Lung (tissue), 12 donors: ENCODE measurements around the gene ADAM33. TPM values are rescaled to one million over a fixed set of nuclear protein-coding genes. Genes with fewer than 3 reads are reported as not detected.

Source experiments
- ATAC-seq: fragments of 200-7000 bp; cut with Tn5 transposase; one replicate; pipeline ENCODE4 v1.9.1; 2020; ENCODE audit warnings: moderate number of reproducible peaks; ENCODE audit not compliant: insufficient read depth, low FRiP score
- DNase-seq, 3 donors: peaks; one replicate each; pipeline ENCODE4 v3.0.0-alpha.2; 2013 to 2017
- H3K27ac ChIP-seq, 2 donors: one replicate each; pipeline ENCODE4 v1.5.1; 2013; ENCODE audit warnings: mild to moderate bottlenecking in 2 of 2, moderate library complexity in 2 of 2, control low read depth in 1 of 2, inconsistent platforms in 1 of 2, low read depth in 1 of 2, low read length in 1 of 2
- H3K27me3 ChIP-seq, 3 donors: one replicate each; pipeline ENCODE4 v1.5.1; 2013; ENCODE audit warnings: low read length in 2 of 3; ENCODE audit not compliant: control insufficient read depth in 3 of 3, insufficient read depth in 3 of 3
- H3K36me3 ChIP-seq, 4 donors: one replicate each; pipeline ENCODE4 v1.5.1; 2013; ENCODE audit warnings: low read length in 4 of 4, mild to moderate bottlenecking in 1 of 4, moderate library complexity in 1 of 4; ENCODE audit not compliant: control insufficient read depth in 4 of 4, insufficient read depth in 4 of 4
- H3K4me1 ChIP-seq, 5 donors: one replicate each; pipeline ENCODE4 v1.5.1; 2013; ENCODE audit warnings: low read length in 5 of 5, mild to moderate bottlenecking in 2 of 5, moderate library complexity in 1 of 5; ENCODE audit not compliant: control insufficient read depth in 5 of 5, insufficient read depth in 5 of 5
- H3K4me3 ChIP-seq: one replicate; pipeline ENCODE4 v1.5.1; 2013; ENCODE audit warnings: mild to moderate bottlenecking, control low read depth, moderate library complexity
- H3K9ac ChIP-seq, 2 donors: one replicate each; pipeline ENCODE4 v1.5.1; 2013; ENCODE audit warnings: low read length in 2 of 2, control low read depth in 1 of 2; ENCODE audit not compliant: insufficient read depth in 1 of 2
- H3K9me3 ChIP-seq, 4 donors: one replicate each; pipeline ENCODE4 v1.5.1; 2013; ENCODE audit warnings: low read length in 3 of 4, mild to moderate bottlenecking in 1 of 4, moderate library complexity in 1 of 4; ENCODE audit not compliant: control insufficient read depth in 4 of 4, insufficient read depth in 3 of 4
- WGBS, 2 donors: extraction: QIAGEN DNeasy Blood & Tissue Kit; methylation state at CpG; one replicate each; pipeline ENCODE4 v1.1.7; 2013; 5-methylcytosine and 5-hydroxymethylcytosine counted together
- polyA plus RNA-seq, 2 donors: library from polyadenylated mRNA; stranded (reverse); fragments of 200-250 nt; gene quantifications; one replicate each; pipeline ENCODE4 v1.2.1, GENCODE V29; 2013
- total RNA-seq, 2 donors: library from RNA; depleted of rRNA in 1 of 2; stranded (reverse); fragments of >200 nt in 1 of 2; gene quantifications; one replicate each; pipeline ENCODE4 v1.2.1, GENCODE V29; 2014 to 2021
- TF ChIP-seq, protein P1 (sequence below): IDR thresholded peaks from 2 replicates; pipeline ENCODE4 v1.5.1; 2012; ENCODE audit warnings: mild to moderate bottlenecking; ENCODE audit errors: control extremely low read depth, extremely low read depth
- donor health status: control.
- donor health status: control.
- donor health status: Bipolar disorder and iron deficiency.
- donor health status: healthy.
- donor health status: DM: yes; HTN: yes; CAD: no.

Gene ADAM33
- total and polyA plus RNA-seq, 4 donors = 3.2 to 16.4 (median 8.1) TPM

DNA sequence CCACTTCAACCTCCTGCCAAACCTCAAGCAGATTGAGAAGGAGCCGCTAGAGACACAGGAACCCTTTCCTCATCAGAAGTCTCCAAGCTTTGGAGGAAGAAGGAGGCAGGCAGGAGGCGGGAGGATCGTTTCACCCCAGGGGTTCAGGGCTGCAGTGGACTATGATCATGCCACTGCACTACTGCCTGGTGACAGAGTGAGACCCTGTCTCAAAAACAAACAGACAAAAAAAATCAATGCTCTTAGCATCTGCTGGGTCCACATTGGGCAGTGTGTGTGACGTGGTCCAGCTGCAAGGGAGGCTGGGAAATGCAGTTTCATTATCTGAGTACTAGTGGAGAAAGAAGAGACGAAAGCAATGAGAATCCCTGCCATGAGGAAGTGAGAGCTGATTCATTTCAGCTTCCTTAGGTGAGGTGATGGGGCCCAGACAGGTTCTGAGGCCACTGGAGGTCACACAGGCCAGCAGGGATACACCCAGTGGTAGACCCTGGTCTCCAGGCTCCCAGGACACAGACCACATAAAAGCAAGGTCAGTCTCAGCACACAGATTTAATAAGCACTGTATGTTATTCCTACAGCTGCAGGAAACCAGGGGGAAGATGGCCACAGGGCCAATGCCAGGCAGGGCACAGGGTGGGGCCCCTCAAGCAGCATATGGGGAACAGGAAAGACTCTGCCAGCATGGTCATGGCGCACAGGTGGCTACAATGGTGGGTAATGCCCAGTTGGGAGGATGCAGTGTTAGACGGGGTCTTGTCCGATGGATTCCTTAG lies 22.9 kb downstream of the ADAM33 start:
- DNase-seq = peak in 1 of 3 donors; percentile 27
- Histone ChIP-seq H3K9me3 (peaks cover 0 to 15% (median 0%) of the 10 kb centered on the region in 4 donors), H3K27ac (no peak overlapping the region), H3K27me3 (peaks cover 16 to 44% (median 31%) of the 10 kb centered on the region in 3 donors), H3K9ac (no peak overlapping the region), H3K36me3 (peaks cover 0 to 3% (median 0%) of the 10 kb centered on the region in 4 donors), H3K4me1 (peaks cover 0 to 3% (median 0%) of the 10 kb centered on the region in 5 donors), H3K4me3 (no peak overlapping the region)
- TF ChIP-seq, protein P1, sequence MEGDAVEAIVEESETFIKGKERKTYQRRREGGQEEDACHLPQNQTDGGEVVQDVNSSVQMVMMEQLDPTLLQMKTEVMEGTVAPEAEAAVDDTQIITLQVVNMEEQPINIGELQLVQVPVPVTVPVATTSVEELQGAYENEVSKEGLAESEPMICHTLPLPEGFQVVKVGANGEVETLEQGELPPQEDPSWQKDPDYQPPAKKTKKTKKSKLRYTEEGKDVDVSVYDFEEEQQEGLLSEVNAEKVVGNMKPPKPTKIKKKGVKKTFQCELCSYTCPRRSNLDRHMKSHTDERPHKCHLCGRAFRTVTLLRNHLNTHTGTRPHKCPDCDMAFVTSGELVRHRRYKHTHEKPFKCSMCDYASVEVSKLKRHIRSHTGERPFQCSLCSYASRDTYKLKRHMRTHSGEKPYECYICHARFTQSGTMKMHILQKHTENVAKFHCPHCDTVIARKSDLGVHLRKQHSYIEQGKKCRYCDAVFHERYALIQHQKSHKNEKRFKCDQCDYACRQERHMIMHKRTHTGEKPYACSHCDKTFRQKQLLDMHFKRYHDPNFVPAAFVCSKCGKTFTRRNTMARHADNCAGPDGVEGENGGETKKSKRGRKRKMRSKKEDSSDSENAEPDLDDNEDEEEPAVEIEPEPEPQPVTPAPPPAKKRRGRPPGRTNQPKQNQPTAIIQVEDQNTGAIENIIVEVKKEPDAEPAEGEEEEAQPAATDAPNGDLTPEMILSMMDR = no peak
- WGBS, 2 donors = 51 to 61% methylated on average over 8 of the region's 8 CpGs
- no peak for ATAC-seq

DNA sequence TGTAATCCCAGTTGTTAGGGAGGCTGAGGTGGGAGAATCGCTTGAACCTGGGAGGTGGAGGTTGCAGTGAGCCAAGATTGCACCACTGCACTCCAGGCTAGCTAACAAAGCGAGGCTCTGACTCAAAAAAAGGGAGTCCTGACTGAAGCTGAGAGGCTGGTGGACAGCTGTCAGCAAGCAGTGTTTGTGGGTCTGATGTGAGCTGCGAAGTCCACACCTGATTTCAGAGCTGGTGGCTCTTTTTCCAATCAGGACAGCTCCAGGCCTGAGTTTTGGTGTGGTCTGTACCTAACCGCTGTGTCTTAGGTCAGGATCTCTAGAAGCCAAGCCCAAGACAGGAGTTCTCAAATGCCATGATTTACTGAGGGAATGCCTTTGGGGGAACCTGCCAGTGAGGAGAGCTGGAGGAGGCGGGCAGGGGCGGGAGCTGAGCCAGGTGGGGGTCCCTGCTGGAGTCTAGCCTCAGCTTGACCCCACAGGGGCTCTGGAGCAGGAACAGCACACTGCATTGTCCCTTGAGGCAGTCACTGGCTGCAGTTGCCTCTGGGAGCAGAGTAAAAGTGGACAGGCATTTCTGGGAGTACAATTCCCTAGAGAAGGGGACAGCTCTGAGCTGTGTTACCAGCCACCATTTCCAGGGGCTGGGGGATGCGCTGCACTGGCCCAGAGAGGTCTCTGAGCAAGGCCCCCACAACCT lies 23.6 kb downstream of the ADAM33 start:
- Histone ChIP-seq H3K9me3 (peaks cover 0 to 19% (median 0%) of the 10 kb centered on the region in 4 donors), H3K4me1 (peaks cover 0 to 5% (median 0%) of the 10 kb centered on the region in 5 donors), H3K27me3 (peaks cover 16 to 37% (median 31%) of the 10 kb centered on the region in 3 donors), H3K4me3 (no peak overlapping the region), H3K36me3 (peaks cover 0 to 3% (median 0%) of the 10 kb centered on the region in 4 donors), H3K9ac (no peak overlapping the region), H3K27ac (no peak overlapping the region)
- TF ChIP-seq, protein P1 = no peak
- no peak for ATAC-seq
- no peak for DNase-seq
- WGBS, 2 donors = 84 to 85% methylated on average over 7 of the region's 7 CpGs

DNA sequence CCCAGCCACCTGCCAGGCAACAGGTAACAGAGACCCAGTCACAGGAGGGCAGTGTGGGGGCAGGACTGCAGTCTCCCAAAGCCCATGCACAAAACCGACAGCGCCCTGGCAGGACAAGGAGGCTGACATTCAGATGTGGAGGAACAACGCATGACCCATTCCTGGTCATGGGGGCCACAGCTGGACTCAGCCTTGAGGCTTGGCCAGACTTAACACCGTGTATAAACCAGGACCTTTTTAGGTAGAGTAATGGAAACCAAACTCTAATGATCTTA lies 26.7 kb downstream of the ADAM33 start:
- ATAC-seq (no peak), DNase-seq (no peak)
- TF ChIP-seq, protein P1 = no peak
- Histone ChIP-seq H3K27me3 (peaks cover 10 to 11% (median 10%) of the 10 kb centered on the region in 3 donors), H3K4me3 (no peak overlapping the region), H3K4me1 (peaks cover 0 to 5% (median 0%) of the 10 kb centered on the region in 5 donors), H3K9me3 (peaks cover 0 to 16% (median 0%) of the 10 kb centered on the region in 4 donors), H3K9ac (no peak overlapping the region), H3K27ac (no peak overlapping the region), H3K36me3 (peaks cover 0 to 6% (median 1%) of the 10 kb centered on the region in 4 donors)
- WGBS, 2 donors = 71 to 96% methylated on average over 4 of the region's 4 CpGs
